Islet precursor cell (in vitro differentiated cells): Measurements from ENCODE around the gene HOXB5.

ENCODE experiments used
- DNase-seq: peaks from one replicate; pipeline ENCODE4 v3.0.0-alpha.2; 2018

The HOXB5 gene

GRCh38 chr17:48570325-48571023 is 23.1 kb downstream of the HOXB5 start:
- peak; percentile 89 for DNase-seq

GRCh38 chr17:48569674-48570324 is 23.8 kb downstream of the HOXB5 start:
- DNase-seq: no peak

DNA sequence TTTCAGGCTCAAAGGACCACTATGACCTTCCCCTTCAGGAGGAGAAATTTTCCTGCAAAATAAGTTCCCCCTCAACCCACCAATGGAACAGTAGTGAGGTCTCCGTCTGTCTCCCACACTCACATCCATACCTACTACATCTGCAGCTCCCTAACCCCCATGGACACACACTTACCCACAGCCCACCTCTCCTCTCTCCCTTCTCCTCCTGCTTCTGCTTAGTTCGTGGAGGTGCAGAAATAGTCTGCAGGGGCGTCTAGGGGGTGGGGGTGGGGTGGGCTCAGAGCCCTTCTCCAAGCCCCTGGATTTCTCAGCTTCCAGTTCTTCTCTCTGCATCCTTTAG is 24.4 kb downstream of the HOXB5 start:
- no peak for DNase-seq

DNA sequence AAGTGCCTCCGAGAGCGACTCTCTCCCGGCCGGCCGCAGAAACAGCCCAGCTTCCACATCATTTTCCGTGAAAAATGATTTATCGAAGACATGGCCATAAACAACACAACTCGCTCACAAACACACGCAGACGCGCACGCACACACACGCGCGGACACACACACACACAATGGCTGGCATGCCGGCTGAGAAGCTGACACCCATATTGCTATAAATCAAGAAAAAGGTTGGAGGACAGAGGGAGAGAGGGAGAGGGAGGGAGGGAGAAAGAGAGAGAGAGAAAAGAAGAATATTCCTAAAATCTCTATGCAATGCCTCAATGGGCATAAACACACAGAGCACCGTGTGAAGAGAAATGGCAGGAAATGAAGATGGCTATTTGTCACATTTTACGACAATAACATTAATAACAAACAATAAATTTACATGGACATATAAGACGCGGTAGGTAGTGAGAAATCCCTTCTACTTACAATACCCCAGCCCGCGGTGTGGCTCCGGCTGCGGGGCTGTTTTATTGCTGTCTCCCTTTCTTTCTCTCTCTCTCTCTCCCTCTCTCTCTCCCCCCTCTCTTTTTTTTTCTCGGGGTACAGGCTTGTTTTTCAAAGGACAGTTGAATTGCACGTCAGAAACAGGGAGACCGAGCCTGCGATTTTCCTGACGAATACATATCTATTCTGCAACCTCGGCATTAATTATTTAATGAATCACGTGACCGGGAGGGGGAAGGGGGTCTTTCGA is 24.9 kb downstream of the HOXB5 start:
- no peak for DNase-seq

DNA sequence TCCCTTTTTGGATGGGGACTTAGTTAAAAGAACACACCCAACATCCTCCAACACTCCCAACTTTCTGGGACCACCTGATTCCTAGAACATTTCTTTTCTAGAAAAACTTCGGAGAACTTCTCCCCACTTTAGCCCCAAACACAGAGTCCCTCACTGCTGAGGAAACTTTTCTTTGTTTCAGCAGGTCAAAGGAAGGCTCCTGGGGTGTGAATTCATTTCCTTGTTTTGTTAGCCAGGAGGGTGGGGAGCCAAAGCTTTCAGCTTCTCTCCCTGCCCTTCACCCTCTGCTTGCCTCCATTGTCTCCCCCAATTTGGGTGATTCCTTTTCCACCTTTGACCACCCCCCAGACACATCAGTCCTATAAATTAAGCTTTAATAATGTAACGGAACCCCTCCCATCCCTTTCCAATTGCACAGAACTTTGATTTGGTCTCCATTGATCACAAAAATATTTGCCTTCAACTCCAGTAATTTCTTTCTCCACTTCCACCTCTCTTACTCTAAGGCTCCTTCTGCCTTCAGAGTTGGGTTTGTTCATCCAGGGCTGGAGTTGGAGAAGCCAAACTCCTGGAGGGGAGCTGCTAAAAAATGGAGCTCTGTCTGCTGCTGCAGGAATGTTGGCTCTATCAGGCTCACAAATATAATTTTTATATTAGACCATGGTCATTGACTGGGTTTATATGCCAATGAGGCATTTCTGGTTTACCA is 25.8 kb downstream of the HOXB5 start:
- no peak for DNase-seq

DNA sequence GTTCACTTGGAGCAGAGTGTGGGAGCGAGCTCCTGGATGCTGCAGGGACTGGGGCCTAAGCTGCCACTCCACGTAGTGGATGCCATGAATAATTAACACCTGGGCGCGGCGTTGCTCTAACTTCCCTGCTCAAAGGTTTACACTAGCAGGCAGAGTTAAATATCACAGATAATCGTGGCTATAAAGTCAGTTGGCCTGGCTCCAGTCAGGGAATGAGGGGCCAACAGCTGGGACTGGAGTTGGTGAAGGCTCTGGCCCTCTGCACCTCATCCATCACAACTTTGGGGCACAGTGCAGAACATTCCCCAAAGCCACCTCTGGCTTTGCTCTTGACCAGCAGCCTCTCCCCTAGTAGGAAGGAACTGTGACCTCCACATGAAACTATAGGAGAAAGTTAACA is 26.4 kb downstream of the HOXB5 start:
- DNase-seq: no peak

DNA sequence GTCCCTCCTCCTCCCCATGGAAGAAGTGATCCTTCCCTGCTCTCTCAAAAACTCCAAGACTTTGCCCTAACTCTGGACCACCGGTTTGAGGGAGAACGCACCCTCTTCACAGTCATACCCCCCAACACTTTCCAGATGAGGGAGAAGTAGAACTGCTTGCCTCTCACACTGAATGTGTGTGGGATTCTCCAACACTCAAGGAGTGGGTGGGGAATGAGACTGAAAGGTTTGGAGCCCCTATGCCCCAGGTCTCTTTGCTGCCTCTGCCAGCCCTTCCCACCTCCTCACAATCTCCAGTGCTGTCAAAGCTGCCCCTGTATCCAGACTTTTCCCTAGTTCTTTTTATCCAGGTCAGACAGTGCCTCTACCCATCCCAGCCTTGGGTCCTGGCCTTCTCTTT is 26.9 kb downstream of the HOXB5 start:
- DNase-seq: no peak

DNA sequence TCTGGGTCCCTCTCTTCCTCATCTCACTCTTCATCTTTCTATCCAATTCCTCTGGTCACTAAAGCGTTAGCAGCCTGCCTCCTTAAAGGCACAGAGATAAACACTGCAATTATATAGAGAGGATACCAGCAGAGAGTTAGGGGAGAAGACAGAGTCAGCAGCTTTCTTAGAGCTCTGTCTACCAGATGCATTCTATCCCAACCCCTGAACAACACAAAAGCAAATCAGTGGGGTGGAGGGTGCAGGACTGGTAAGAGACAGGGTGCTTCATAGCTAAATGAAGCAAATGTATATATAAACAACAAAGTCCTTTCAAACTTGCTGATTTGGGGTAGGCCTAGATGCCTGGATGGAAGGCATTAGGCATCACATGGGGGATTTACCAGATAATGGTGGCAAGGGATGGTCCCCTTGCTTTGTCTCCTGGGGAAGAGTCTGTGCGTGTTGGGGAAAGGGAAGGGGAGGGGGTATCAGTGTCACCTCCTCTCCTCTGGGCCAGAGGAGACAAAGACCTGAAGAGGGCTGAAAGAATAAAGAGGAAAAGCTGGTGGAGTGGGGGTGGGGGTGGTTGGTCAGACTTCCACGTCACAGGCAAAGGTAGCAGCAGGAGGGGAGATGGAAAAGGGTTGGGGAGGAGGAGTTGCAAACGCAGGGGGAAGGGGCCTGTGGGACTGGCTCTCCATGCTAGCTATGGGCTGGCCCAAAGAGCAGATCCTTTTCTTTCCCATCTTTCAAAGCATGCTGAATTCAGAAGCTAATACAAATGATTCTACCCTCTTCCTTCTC is 27.5 kb downstream of the HOXB5 start:
- DNase-seq: no peak

- DNase-seq: no peak
Measured at GRCh38 chr17:48565022-48565554, 28.5 kb downstream of the HOXB5 start.

GRCh38 chr17:48564188-48565021 is 29.2 kb downstream of the HOXB5 start:
- no peak for DNase-seq

DNA sequence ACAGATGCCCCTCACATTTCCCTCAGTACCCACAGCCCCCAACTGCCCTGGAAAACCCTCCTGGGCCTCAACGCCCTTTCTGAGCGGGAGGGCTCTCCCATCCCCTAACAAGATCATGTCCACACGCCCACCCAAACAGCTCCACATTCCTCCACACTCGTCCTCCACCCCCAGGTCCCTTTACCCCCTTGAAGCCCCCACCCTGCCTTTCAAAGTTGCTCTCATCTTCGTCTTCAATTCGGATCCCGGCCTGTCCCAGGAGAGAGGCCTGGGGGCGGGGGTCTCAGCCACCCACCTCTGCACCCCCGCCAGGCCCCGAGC is 29.8 kb downstream of the HOXB5 start:
- DNase-seq: no peak

DNA sequence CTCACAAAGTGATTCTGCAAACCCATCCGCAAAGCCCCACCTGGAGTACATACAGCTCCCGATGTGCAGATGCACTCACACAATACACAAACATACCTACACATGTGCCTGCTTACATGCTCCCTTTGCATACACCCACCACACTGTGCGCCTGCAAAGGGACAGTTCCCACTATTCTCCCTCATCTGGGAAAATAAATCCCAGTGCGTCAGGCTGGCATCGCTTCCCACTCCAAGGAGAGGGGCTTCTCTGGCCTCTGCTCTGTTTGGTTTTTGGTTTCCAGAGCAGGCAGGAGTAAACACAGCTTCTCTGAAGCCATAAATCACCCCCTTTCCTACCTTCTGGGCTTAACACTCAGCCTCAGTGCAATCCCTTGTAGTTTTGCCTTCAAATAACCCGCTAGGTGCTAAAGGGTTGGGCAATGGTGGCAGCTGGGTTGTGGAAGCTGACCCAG is 30.2 kb downstream of the HOXB5 start:
- DNase-seq: no peak

DNA sequence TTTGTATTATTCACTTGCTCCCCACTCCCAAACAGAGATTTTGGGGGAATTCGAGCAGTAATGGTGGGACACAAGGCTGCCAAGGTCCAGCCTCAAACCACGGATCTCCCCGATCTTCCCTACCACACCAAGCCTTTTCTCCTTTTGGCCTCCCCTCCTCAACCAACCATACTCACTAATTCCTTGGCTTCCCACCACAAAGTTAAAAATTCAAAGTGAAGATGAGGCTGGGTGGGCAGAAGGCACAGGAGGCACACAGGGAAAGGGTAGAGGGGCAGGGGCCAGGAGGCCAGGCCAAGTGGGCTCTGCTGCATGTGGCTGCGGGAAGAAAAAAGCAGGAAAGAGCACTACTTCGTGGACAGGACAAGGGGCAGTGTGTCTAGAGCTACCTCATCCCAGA is 30.6 kb downstream of the HOXB5 start:
- DNase-seq: no peak

DNA sequence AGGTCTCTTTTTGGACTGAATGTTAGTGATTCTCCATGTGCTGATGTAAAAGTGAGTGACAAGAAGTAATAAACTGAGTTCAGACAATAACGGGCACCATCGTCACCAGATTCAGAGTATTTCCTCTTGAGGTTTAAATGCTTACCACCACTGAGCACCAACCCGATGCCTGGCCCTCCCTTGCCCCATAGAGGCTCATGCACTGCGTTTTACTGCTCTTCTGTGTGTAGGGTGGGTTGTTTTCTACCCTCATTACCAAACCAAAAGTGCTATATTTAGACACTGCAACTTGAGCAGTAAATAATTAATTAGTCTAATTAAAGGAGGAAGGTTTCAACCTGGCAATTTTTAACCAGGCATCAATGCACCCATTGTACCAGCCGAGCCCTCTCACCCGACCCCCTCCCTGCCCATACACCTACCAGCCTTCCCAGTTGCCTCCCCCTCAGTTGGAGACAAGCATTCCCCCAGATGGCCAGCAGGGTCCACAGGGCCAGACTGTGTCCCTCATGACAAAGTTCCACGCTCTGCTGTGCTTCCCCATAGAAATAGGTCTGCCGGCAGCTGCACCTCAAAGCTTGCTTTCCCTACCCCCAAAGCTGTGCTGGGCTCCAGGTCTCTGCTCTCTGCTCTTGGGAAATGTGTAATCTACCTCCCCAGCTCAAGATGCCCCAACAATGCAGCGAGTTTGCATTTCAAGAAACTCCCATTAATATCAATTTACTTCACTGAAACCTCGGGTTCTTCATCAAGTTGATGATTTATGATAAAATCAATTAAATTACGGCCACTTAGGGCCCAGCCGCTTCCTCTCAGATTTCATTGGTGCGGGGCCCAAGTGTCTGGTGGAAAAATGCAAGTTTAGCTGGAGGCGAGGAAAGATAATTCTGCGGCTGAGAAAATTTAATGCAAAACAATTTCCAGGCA is 31.4 kb downstream of the HOXB5 start:
- DNase-seq: no peak

DNA sequence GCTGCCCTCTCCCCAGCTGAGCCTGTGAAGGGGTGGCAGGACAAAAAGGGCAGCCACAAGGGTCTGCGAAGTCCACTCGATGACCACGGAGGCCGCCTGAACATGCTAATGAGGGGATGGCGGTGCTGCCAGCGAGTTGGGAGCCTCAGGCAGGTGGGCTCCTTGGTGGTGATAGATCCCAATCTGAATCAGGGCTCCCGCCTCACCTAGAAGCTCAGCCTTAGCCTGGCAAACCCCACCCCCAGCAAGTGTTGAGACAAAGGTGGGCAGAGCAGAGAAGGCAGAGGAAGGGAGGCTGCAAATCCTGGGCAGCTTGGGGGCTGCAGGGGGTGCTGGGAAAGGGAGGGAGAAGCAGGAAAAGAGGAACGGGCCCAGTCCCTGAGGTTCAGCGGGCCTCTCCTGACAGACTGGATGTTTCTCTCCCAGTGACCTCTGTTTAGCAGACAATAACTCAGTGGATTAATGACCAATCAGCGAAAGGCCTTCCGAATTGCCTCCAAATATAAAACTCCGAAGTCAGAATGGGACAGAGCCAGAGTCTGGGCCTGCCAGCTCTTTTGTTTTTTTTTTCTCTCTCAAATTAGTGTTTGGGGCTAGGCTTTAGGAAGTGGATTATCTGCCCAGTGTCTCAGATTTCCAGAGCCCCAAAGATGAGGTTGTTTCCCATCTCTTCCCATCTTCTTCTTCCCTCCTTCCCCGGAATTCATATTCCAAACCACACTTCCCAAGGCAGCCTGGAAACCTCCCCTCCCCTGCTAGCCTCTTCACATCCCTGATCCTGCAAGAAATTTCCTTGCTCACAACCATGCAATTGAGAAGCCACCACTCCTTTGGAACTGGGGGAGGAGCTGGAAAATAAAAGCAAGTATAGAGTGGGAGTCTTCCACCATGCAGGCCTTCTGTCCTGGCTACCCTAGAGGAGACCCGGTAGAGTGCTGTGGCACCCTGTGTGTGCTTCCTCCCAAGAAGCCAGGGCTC is 33.5 kb downstream of the HOXB5 start:
- DNase-seq: no peak

DNA sequence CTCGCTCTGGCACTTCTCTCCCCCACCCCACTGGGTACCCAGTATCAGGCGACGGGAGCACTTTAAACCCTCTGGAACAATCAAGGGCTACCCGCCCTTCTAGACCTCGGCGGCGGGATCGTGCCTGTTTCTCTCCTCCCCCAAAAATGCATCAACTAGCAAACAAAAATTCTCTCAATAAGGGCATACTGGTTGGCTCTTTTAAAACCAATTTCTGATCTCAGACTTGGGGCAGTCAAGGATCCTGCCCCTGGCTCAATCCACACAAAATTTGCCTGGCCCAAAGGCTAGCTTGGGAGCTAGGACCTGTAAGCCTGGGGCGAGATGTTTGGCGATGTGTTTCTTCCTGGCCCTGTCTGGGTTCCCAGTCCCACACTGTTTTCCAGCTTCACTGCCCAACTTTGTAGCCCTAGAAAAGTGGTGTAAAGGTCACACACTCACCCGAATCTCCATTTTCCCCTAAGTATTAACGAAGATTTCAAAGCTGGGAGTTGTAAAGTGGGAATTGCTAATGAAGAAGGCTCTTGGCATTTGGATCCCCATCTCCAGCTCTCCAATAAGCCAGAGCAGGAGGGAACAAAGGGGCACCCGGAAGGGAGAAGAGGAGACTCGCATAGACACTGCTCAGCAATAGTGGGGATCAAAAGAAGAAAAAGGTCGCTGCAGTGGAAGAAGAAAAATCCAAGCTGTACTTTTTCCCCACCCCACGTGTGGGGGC is 34.3 kb downstream of the HOXB5 start:
- DNase-seq: no peak

- no peak for DNase-seq
Measured at GRCh38 chr17:48558831-48559121, 34.8 kb downstream of the HOXB5 start.

GRCh38 chr17:48558057-48558830 is 35.3 kb downstream of the HOXB5 start:
- no peak for DNase-seq
